Measurements from ENCODE around the gene WWOX.

DNA sequence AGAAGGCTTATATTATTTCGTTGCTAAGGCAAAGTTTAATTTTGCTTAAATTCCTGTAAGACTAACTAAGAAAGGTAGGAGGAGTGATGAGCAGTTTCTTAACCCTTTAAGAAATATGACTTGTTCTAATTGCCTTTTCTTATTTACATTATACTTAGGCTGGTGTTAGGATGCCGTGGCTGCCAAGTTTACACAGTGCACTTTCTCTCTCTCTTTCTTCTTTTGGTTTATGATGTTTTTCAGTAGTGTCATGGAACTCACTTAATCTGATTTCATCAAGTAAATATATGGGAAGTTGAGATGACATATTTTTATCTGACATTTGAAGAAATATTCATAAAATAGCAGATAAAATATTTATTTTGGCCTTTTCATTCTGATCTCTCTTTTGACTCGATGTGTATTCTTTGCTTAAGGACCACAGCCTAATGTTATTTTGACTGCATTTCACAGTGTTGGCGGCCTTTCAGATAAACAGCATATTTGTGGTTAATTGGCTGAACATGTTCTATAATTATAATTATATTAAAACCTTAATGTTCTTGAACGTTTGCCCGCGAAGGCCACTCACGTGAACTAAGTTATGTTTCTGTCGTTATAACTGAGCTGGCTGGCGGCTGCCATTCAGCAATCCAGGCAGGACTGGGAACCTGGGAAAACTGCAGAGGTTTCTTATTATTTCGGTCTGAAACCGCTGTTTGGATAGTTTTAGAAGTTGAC, 191.6 kb downstream of the WWOX start:
- TF ChIP-seq POLR2A (IDR thresholded peaks at IDR 0.05; ENCODE audit: low read length), result no peak
- no peak for TF ChIP-seq GATA1 (IDR thresholded peaks at IDR 0.05; ENCODE audit: low read depth, low read length)
